ENCODE measurements around the gene PLD4. TPM values are rescaled to one million over a fixed set of nuclear protein-coding genes. Genes with fewer than 3 reads are reported as not detected.

PLD4 gene
- total and polyA plus RNA-seq, 2 experiments from 2014 or later: not detected

Other genes starting within 250 kb of the PLD4 start
- 52.4 and 75.5 TPM in 2 replicates for gene INF2, start 235.3 kb upstream of the PLD4 start, total RNA-seq (2014; rRNA removed; shearing (Covaris generic))
- gene INF2, start 235.3 kb upstream of the PLD4 start, polyA plus RNA-seq (2016; fragmentation: Nextera tagmentation; extraction: Ambion mirVana): 36.7 and 37.2 TPM in 2 replicates
- 4.3 and 11.6 TPM in 2 replicates for gene ADSS1, start 200.7 kb upstream of the PLD4 start, total RNA-seq (2014; rRNA removed; shearing (Covaris generic))
- gene ADSS1, start 200.7 kb upstream of the PLD4 start, polyA plus RNA-seq (2016; fragmentation: Nextera tagmentation; extraction: Ambion mirVana): 9.5 and 12.4 TPM in 2 replicates
- gene SIVA1, start 171.7 kb upstream of the PLD4 start, total RNA-seq (2014; rRNA removed; shearing (Covaris generic)): 381 and 392 TPM in 2 replicates
- 215 and 225 TPM in 2 replicates for gene SIVA1, start 171.7 kb upstream of the PLD4 start, polyA plus RNA-seq (2016; fragmentation: Nextera tagmentation; extraction: Ambion mirVana)
- 74.3 and 78.7 TPM in 2 replicates for gene AKT1, start 129.1 kb upstream of the PLD4 start, total RNA-seq (2014; rRNA removed; shearing (Covaris generic))
- gene AKT1, start 129.1 kb upstream of the PLD4 start, polyA plus RNA-seq (2016; fragmentation: Nextera tagmentation; extraction: Ambion mirVana): 19.2 and 23.7 TPM in 2 replicates
- 4.4 and 7.5 TPM in 2 replicates for gene ZBTB42, start 123.8 kb upstream of the PLD4 start, total RNA-seq (2014; rRNA removed; shearing (Covaris generic))
- 0.66 and 0.70 TPM in 2 replicates for gene ZBTB42, start 123.8 kb upstream of the PLD4 start, polyA plus RNA-seq (2016; fragmentation: Nextera tagmentation; extraction: Ambion mirVana)
- gene CEP170B, start 59.6 kb upstream of the PLD4 start, total RNA-seq (2014; rRNA removed; shearing (Covaris generic)): 31.3 and 37.1 TPM in 2 replicates
- gene CEP170B, start 59.6 kb upstream of the PLD4 start, polyA plus RNA-seq (2016; fragmentation: Nextera tagmentation; extraction: Ambion mirVana): 4.6 and 5.3 TPM in 2 replicates
- 2.6 TPM in 2 replicates for gene AHNAK2, start 53.5 kb downstream of the PLD4 start, total RNA-seq (2014; rRNA removed; shearing (Covaris generic))
- 1.1 and 1.6 TPM in 2 replicates for gene AHNAK2, start 53.5 kb downstream of the PLD4 start, polyA plus RNA-seq (2016; fragmentation: Nextera tagmentation; extraction: Ambion mirVana)
- 1.8 and 4.9 TPM in 2 replicates for gene CLBA1, start 60.9 kb downstream of the PLD4 start, total RNA-seq (2014; rRNA removed; shearing (Covaris generic))
- 1.6 and 1.7 TPM in 2 replicates for gene CLBA1, start 60.9 kb downstream of the PLD4 start, polyA plus RNA-seq (2016; fragmentation: Nextera tagmentation; extraction: Ambion mirVana)
- 62.4 and 70.7 TPM in 2 replicates for gene CDCA4, start 96.2 kb downstream of the PLD4 start, total RNA-seq (2014; rRNA removed; shearing (Covaris generic))
- 32.6 and 37.1 TPM in 2 replicates for gene CDCA4, start 96.2 kb downstream of the PLD4 start, polyA plus RNA-seq (2016; fragmentation: Nextera tagmentation; extraction: Ambion mirVana)
- 0.14 TPM in 1 of 2 replicates, not detected in the other for gene GPR132, start 140.6 kb downstream of the PLD4 start, total RNA-seq (2014; rRNA removed; shearing (Covaris generic))
- gene GPR132, start 140.6 kb downstream of the PLD4 start, polyA plus RNA-seq (2016; fragmentation: Nextera tagmentation; extraction: Ambion mirVana): 0.09 TPM in 1 of 2 replicates, not detected in the other
- 9.6 and 10.3 TPM in 2 replicates for gene JAG2, start 243.9 kb downstream of the PLD4 start, total RNA-seq (2014; rRNA removed; shearing (Covaris generic))
- gene JAG2, start 243.9 kb downstream of the PLD4 start, polyA plus RNA-seq (2016; fragmentation: Nextera tagmentation; extraction: Ambion mirVana): 1.9 and 2.6 TPM in 2 replicates